Skeletal muscle tissue (tissue), 4 donors: ENCODE results near the gene EME1. TPM values are rescaled to one million over a fixed set of nuclear protein-coding genes. Genes with fewer than 3 reads are reported as not detected.

Experiments used
- H3K27ac ChIP-seq: one replicate; pipeline ENCODE4 v1.7.0; 2013; ENCODE audit warnings: mild to moderate bottlenecking, low read depth, low read length, inconsistent platforms
- H3K27me3 ChIP-seq, 3 donors: one replicate each; pipeline ENCODE4 v1.7.0; 2013; ENCODE audit warnings: low read length in 3 of 3; ENCODE audit not compliant: control insufficient read depth in 3 of 3, insufficient read depth in 3 of 3
- H3K36me3 ChIP-seq, 3 donors: one replicate each; pipeline ENCODE4 v1.7.0; 2013; ENCODE audit warnings: low read length in 3 of 3; ENCODE audit not compliant: control insufficient read depth in 3 of 3, insufficient read depth in 3 of 3
- H3K4me1 ChIP-seq, 3 donors: one replicate each; pipeline ENCODE4 v1.7.0; 2013; ENCODE audit warnings: low read length in 3 of 3, mild to moderate bottlenecking in 3 of 3; ENCODE audit not compliant: control insufficient read depth in 3 of 3, insufficient read depth in 3 of 3
- H3K4me3 ChIP-seq, 3 donors: one replicate each; pipeline ENCODE4 v1.7.0; 2013; ENCODE audit warnings: low read length in 3 of 3
- H3K9ac ChIP-seq, 3 donors: one replicate each; pipeline ENCODE4 v1.7.0; 2013; ENCODE audit warnings: low read length in 3 of 3, mild to moderate bottlenecking in 3 of 3, moderate library complexity in 2 of 3, low read depth in 1 of 3
- H3K9me3 ChIP-seq, 3 donors: one replicate each; pipeline ENCODE4 v1.7.0; 2013; ENCODE audit warnings: low read length in 3 of 3; ENCODE audit not compliant: control insufficient read depth in 3 of 3
- total RNA-seq: library from RNA; depleted of rRNA; stranded (reverse); fragments of >200 nt; gene quantifications from one replicate; pipeline ENCODE4 v1.2.3, GENCODE V29; 2014
- donor health status: Osteomylitis.

EME1 gene
- total RNA-seq, 1 donor from 2014 or later: 2.1 TPM

DNA sequence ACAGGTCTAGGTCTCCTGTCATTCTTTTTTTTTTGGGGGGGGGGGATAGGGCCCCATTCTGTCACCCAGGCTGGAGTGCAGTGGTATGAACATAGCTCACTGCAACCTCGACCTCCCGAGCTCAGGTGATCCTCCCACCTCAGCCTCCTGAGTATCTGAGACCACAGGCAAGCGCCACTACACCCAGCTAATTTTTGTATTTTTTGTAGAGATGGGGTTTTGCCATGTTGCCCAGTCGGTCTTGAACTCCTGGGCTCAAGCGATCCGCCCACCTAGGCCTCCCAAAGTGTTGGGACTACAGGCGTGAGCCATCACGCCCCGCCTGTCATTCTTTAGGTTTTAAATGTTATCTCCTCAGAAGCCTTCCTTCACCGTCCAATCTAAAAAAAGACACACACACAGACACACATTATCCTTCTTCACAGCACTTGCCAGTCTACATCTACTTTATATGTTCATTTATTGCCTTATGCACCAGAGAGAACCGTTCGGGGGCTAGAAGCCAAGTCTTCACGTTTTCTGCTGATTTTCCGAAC lies 739 bp upstream of the EME1 start:
- Histone ChIP-seq H3K9me3 (no peaks in the 10 kb centered on the region), H3K9ac (peak overlapping the region; percentile 95 to 97 (median 96)), H3K4me3 (peak overlapping the region; percentile 99 to 100 (median 100)), H3K36me3 (peaks cover 27 to 35% (median 35%) of the 10 kb centered on the region in 3 donors), H3K4me1 (peaks cover 13 to 32% (median 19%) of the 10 kb centered on the region in 3 donors), H3K27ac (peak overlapping the region; percentile 96), H3K27me3 (no peaks in the 10 kb centered on the region)

DNA sequence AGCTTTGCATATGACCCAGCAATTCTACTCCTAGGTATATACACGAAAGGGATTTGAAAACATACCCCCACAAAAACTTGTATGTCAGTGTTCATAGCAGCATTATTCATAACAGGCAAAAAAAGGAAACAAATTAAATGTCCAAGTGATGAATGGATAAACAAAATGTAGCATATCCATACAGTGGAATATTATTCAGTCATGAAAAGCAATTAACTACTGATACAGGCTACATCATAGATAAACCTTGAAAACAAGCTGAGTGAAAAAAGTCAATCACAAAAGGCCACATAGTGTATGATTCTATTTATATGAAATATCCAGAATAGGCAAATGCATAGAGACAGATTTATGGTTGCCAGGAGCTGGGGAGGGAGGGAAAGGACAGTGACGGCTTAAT lies 676 bp downstream of the EME1 start:
- Histone ChIP-seq H3K4me1 (peaks cover 13 to 32% (median 19%) of the 10 kb centered on the region in 3 donors), H3K27me3 (no peaks in the 10 kb centered on the region), H3K36me3 (peaks cover 13 to 21% (median 21%) of the 10 kb centered on the region in 3 donors), H3K27ac (no peak overlapping the region), H3K4me3 (peak overlapping the region in 1 of 3 donors; percentile 99), H3K9ac (no peak overlapping the region), H3K9me3 (no peaks in the 10 kb centered on the region)

DNA sequence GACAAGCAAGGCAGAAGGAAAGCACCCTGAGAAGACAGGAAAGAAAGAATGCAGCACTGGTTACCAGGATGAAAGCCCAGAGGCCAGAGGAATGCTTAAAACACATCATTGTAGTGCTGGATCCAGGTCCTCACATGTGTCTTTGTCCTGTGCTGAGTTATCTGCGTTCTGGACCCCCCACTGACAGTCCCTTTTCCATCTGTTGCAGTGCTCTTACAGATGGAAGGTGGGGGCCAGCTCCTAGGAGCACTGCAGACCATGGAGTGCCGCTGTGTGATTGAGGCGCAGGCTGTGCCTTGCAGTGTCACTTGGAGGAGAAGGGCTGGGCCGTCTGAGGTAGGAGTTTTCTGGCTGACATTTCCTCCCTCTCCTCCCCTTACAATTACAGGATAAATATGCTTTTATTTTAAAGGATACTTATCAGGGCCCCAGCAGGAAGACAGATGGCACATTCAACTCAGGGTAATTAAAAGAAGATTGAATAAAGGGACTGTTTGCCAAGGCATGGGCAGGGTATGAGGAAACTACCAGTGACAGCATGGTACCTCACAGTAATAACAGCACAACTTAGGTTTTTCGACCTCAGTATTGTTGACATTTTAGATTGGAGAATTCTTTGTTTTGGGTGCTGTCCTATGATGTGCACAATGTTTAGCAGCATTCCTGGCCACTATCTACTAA lies 3.0 kb downstream of the EME1 start:
- H3K4me3 ChIP-seq: no peak overlapping the region
- H3K27ac ChIP-seq: no peak overlapping the region
- peaks cover 0 to 2% (median 0%) of the 10 kb centered on the region in 3 donors for H3K36me3 ChIP-seq
- no peaks in the 10 kb centered on the region for H3K9me3 ChIP-seq
- H3K9ac ChIP-seq: no peak overlapping the region
- no peaks in the 10 kb centered on the region for H3K27me3 ChIP-seq
- H3K4me1 ChIP-seq: peaks cover 24 to 40% (median 27%) of the 10 kb centered on the region in 3 donors

DNA sequence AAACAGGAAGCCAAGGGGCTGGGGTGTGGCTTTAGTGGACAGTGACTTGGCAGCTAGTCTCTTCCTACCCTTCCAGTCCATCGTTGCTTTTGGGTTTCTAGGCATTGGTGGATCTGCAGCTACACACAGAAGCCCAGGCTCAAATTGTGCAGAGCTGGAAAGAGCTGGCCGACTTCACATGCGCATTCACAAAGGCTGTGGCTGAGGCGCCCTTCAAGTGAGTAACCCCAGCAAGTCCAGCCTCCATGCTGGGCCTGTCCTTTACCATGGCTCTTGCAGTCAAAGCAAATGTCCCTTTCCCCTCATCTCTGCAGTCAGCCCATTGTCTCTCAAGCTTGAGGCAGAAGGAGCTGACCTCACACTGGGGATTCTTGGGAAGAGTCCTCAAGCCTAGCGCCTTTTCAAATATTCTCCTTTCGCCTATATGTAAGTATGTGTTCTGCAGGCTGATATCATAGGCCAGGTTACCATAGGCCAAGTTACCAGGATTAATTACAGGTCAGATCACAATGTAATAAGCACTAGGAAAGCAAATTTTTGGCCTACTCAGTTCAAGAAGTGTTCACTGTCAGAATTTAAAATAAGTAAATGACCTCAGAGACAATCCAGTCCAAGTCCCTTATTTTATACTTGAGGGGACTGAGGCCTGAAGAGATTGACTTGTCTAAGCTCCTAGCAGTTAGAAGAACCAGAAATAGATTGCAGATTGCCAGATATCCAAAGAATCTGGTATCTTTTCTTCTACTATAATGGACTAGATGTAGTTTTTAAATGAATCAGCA lies 6.5 kb downstream of the EME1 start:
- no peaks in the 10 kb centered on the region for H3K27me3 ChIP-seq
- H3K9ac ChIP-seq: no peak overlapping the region
- no peak overlapping the region for H3K4me3 ChIP-seq
- H3K9me3 ChIP-seq: no peaks in the 10 kb centered on the region
- H3K36me3 ChIP-seq: peaks cover 15 to 27% (median 24%) of the 10 kb centered on the region in 3 donors
- no peak overlapping the region for H3K27ac ChIP-seq
- H3K4me1 ChIP-seq: peaks cover 7 to 28% (median 14%) of the 10 kb centered on the region in 3 donors

DNA sequence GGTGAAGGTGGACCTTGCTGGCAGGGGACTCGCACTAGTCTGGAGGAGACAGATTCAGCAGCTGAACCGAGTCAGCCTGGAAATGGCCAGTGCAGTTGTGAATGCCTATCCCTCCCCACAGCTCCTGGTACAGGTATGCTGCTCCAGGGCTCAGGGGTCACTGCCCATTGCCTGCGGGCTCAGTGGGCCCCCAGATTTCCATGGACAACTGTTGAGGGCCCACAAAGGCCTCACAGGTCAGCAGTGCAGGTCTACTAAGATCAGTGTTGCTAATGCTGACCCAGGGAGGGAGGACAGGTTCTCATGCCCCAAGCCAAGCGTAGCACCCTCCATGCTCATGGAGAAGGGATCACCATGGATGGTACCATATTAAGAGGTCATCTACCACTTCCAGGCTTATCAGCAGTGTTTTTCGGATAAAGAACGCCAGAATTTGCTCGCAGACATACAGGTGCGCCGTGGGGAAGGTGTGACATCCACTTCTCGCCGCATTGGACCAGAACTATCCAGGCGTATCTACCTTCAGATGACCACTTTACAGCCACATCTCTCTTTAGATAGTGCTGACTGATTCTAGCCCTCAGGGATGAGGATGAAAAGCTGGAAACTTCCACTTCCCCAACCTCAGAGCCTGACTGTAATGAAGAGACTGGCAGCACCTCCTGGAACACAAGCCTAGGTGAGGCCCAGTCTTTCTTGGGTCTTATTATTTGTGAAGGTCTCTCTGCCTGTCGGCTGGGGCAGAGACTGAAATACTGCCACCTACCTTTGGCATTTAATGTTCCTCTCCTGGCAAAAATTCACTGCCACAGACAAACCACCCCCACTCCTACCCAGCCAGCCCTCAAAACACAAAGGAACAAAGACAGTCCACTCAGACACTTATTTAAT lies 7.6 kb downstream of the EME1 start:
- no peaks in the 10 kb centered on the region for H3K9me3 ChIP-seq
- H3K27ac ChIP-seq: no peak overlapping the region
- H3K27me3 ChIP-seq: no peaks in the 10 kb centered on the region
- H3K36me3 ChIP-seq: peaks cover 23 to 38% (median 35%) of the 10 kb centered on the region in 3 donors
- peaks cover 7 to 28% (median 14%) of the 10 kb centered on the region in 3 donors for H3K4me1 ChIP-seq
- H3K4me3 ChIP-seq: no peak overlapping the region
- H3K9ac ChIP-seq: no peak overlapping the region

DNA sequence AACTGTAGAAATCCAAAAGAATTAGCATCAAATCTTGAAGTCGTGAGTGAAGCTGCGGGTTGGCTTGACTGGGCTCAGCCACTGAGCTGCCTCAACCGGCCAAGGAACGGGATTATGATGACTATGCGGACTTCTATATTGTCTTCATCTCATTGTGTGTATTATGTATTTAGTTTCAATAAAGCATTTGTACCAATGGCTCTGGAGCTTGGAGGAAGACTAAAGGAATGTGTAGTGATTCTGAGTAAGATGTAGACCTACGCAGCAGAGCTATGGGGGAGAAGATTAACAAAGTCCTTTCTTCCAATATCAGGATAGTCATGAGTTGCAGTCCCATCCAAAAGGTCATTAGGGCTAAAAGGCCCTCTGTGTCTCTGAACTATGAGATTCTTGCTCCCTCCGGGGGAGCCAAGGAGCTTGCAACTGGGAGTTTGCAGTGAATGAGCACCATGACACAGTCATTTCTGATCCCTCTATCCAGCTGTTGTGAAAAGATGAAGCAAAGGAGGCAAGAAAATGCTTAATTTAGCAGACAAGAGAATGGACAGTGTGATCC lies 8.3 kb downstream of the EME1 start:
- H3K9ac ChIP-seq: peak overlapping the region in 1 of 3 donors; percentile 15
- H3K9me3 ChIP-seq: no peaks in the 10 kb centered on the region
- no peak overlapping the region for H3K4me3 ChIP-seq
- H3K36me3 ChIP-seq: peaks cover 29 to 45% (median 42%) of the 10 kb centered on the region in 3 donors
- no peak overlapping the region for H3K27ac ChIP-seq
- no peaks in the 10 kb centered on the region for H3K27me3 ChIP-seq
- peaks cover 7 to 28% (median 14%) of the 10 kb centered on the region in 3 donors for H3K4me1 ChIP-seq

DNA sequence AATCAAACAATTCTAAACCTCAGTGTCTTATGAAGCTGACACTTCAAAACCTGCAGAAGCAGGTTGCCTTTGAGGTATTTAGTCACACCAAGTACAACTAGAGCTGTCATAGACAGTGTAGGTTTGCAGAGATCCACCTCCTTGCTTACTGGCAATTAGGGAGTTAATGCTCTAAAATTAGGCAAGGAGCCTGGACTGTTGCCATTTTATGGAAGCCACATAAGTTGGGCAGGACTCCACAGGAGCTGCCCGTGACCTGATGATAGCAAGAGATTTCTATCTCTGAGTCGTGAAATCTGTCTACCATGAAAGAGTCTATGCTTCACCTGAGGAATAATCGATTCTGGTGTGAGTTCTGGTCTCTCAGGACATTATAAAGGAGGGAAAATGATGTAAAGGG lies 8.9 kb downstream of the EME1 start:
- Histone ChIP-seq H3K27me3 (no peaks in the 10 kb centered on the region), H3K27ac (no peak overlapping the region), H3K9ac (peak overlapping the region in 1 of 3 donors; percentile 23), H3K9me3 (no peaks in the 10 kb centered on the region), H3K4me3 (no peak overlapping the region), H3K4me1 (peaks cover 7 to 28% (median 14%) of the 10 kb centered on the region in 3 donors), H3K36me3 (peaks cover 34 to 50% (median 48%) of the 10 kb centered on the region in 3 donors)

DNA sequence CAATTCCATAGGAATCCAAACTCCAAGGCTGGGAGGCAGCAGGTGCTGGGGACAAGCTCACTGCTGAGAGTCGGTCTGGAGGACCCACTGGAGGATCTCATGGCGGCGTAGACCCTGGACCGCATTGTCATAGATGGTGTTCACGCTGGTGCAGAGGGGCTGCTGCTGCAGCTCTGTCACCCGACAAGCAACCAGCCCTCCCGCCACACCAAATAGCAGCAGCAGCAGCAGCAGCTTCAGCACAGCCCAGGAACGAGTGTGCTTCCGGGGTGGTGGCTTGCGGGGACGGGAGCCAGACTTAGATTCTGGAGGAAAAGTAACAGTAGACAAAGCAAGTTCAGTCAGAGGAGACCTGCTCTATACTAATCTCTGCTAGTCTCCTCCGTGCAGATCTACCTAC lies 9.9 kb downstream of the EME1 start:
- Histone ChIP-seq H3K4me3 (no peak overlapping the region), H3K27me3 (no peaks in the 10 kb centered on the region), H3K9ac (no peak overlapping the region), H3K4me1 (peaks cover 7 to 28% (median 14%) of the 10 kb centered on the region in 3 donors), H3K27ac (no peak overlapping the region), H3K9me3 (no peaks in the 10 kb centered on the region), H3K36me3 (peaks cover 42 to 60% (median 57%) of the 10 kb centered on the region in 3 donors)

DNA sequence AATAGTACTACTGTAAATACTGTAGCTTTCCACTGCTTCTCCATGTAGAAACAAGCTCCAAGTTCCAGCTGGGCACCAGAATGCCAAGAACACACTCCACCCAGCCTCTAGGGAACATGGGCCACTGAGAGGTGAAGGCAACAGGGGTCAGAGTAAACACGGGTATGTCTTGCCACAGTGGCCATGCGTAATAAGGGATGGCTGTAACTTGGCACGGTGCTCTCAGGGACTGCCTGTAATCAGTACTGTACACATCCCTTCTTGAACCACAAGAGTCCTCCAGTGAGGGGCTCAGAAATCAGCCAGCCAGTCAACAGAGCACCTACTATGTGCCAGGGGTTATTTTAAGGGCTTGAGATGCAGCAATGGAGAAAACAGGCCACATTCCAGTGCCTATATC lies 13.5 kb downstream of the EME1 start:
- Histone ChIP-seq H3K36me3 (peaks cover 60 to 89% (median 88%) of the 10 kb centered on the region in 3 donors), H3K4me1 (peaks cover 0 to 9% (median 2%) of the 10 kb centered on the region in 3 donors), H3K9me3 (no peaks in the 10 kb centered on the region), H3K27me3 (no peaks in the 10 kb centered on the region), H3K4me3 (no peak overlapping the region), H3K9ac (no peak overlapping the region), H3K27ac (no peak overlapping the region)
